ENCODE measurements around the gene RANBP9.

RANBP9 gene

DNA sequence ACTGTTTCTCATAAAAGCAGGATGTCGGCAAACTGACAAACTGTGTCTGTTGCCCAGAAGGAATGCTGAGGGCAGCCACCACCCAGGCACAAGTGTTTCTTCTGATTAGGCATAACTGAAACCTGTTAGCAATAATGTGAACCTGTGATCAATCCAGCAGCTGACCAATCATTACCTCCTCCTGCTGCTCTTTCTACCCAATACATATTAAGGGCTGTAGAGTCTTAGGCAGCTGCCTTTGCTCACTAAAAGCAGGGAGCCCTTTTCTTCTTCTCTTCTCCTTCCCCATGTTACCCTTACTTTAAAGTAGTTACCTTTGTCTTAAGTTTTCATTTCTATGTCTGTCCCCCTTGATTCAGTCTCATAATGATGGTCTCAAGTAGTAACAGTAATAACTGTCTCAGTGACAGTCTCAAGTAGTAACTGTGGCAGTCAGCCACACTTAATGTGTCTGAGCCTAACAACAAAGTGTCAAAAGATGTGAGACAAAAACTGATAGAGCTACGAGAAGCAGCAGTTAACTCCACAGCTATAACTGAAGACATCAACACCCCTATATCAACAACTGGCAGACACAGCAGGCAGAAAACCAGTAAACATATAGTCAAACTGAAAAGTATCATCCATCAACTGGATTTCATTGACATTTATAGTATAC, 37.0 kb downstream of the RANBP9 start:
- TF ChIP-seq FOXP2 (optimal IDR thresholded peaks at IDR 0.05; ENCODE audit: borderline replicate concordance, extremely low read depth, extremely low read length, insufficient read depth): no peak
- no peak for TF ChIP-seq SIN3A (IDR thresholded peaks at IDR 0.05; ENCODE audit: borderline replicate concordance, insufficient read depth, low read length)

DNA sequence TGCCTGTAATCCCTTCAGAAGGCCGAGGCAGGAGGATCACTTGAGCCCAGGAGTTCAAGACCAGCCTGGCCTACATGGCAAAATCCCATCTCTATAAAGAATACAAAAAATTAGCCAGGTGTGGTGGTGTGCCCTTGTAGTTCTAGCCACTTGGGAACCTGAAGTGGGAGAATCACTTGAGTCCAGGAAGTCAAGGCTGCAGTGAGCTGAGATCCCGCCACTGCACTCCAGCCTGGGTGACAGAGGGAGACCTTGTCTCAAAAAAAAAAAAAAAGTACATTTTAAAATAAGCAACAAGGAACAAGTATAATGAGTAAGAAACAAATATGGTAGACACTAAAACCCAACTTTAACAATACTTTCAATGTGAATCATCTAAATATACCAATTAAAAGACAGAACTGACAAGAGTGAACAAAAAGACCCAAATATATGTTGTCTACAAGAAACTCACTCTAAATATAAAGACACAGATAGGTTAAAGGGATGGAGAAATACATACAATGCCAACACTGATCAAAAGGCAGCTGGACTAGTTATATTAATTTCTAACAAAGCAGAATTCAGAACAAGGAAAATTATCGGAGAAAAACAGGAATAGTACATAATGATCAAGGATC, 37.7 kb downstream of the RANBP9 start:
- TF ChIP-seq SIN3A (IDR thresholded peaks at IDR 0.05; ENCODE audit: borderline replicate concordance, insufficient read depth, low read length): no peak
- TF ChIP-seq, protein P1, sequence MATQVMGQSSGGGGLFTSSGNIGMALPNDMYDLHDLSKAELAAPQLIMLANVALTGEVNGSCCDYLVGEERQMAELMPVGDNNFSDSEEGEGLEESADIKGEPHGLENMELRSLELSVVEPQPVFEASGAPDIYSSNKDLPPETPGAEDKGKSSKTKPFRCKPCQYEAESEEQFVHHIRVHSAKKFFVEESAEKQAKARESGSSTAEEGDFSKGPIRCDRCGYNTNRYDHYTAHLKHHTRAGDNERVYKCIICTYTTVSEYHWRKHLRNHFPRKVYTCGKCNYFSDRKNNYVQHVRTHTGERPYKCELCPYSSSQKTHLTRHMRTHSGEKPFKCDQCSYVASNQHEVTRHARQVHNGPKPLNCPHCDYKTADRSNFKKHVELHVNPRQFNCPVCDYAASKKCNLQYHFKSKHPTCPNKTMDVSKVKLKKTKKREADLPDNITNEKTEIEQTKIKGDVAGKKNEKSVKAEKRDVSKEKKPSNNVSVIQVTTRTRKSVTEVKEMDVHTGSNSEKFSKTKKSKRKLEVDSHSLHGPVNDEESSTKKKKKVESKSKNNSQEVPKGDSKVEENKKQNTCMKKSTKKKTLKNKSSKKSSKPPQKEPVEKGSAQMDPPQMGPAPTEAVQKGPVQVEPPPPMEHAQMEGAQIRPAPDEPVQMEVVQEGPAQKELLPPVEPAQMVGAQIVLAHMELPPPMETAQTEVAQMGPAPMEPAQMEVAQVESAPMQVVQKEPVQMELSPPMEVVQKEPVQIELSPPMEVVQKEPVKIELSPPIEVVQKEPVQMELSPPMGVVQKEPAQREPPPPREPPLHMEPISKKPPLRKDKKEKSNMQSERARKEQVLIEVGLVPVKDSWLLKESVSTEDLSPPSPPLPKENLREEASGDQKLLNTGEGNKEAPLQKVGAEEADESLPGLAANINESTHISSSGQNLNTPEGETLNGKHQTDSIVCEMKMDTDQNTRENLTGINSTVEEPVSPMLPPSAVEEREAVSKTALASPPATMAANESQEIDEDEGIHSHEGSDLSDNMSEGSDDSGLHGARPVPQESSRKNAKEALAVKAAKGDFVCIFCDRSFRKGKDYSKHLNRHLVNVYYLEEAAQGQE (IDR thresholded peaks at IDR 0.05; ENCODE audit: insufficient read depth in 1 of 2, low read depth in 2 of 2, low read length in 2 of 2): no peak
- TF ChIP-seq TAF1 (IDR thresholded peaks at IDR 0.05; ENCODE audit: borderline replicate concordance, insufficient read depth, low read length): no peak
- TF ChIP-seq FOXP2 (optimal IDR thresholded peaks at IDR 0.05; ENCODE audit: borderline replicate concordance, extremely low read depth, extremely low read length, insufficient read depth): no peak
- TF ChIP-seq POLR2AphosphoS5 (IDR thresholded peaks at IDR 0.05; ENCODE audit: low read depth, low read length): no peak

DNA sequence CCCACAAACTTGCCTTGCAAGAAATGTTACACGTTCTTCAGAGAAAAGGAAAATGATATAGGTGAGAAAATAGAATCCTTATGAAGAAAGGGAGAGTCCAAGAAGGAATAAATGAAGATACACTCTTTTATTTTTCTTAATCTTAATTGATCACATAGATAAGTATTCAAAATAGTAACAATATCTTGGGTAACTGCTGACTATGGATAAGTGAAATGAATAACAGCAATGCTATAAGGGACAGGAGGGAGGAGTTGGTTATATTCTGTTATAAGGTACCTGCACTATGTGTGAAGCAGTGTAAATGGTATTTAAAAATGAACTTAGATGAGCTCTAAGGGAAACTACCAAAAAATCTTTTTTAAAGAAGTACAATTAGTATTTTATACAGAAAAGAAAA, 38.3 kb downstream of the RANBP9 start:
- TF ChIP-seq TAF1 (IDR thresholded peaks at IDR 0.05; ENCODE audit: borderline replicate concordance, insufficient read depth, low read length): no peak
- no peak for TF ChIP-seq POLR2AphosphoS5 (IDR thresholded peaks at IDR 0.05; ENCODE audit: low read depth, low read length)

DNA sequence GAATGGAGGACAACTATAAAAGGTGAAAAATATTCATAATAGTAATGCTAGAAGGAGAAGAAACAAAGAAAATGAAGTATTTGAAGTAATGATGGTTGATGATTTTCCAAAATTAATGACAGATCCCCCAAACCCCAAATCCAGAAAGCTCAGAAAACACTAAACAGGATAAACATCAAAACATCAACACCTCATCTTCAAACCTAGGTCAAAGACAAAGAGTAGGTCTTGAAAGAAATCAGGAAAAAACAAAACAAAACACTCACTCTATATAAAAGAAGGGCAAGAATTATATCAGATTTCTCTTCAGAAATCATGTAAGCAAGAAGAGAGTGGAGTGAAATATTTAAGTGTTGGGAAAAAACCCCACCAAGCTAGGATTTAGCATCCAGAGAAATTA, 38.7 kb downstream of the RANBP9 start:
- TF ChIP-seq POLR2AphosphoS5 (IDR thresholded peaks at IDR 0.05; ENCODE audit: low read depth, low read length): no peak
- TF ChIP-seq, protein P1 (IDR thresholded peaks at IDR 0.05; ENCODE audit: insufficient read depth in 1 of 2, low read depth in 2 of 2, low read length in 2 of 2): no peak

DNA sequence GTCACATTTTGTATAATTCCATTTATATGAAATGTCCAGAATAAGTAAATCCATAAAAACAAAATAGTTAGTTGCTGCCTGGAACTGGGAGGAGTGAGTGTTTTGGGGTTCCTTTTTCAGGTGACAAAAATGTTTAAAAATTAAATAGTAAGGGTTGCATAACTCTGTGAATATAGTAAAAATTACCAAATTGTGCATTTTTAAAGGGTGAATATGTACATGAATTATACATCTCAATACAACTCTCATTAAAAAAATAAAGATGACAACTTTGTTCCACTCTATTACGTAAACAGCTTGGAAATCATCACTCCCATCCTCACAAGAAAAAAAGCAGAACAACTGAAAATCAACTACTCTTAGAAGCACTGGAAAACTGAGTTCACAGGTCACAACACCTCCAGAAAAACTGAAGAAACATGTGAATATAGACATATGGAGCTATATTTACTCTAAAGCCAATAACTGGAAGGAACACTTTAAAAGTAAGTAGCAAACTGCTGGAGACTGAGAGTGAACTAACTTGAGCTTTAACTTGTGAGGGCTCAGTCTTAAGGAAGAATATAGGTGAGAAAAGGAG, 40.0 kb downstream of the RANBP9 start:
- no peak for TF ChIP-seq FOXP2 (optimal IDR thresholded peaks at IDR 0.05; ENCODE audit: borderline replicate concordance, extremely low read depth, extremely low read length, insufficient read depth)
- TF ChIP-seq, protein P1 (IDR thresholded peaks at IDR 0.05; ENCODE audit: insufficient read depth in 1 of 2, low read depth in 2 of 2, low read length in 2 of 2): no peak
- TF ChIP-seq POLR2AphosphoS5 (IDR thresholded peaks at IDR 0.05; ENCODE audit: low read depth, low read length): no peak
- no peak for TF ChIP-seq TAF1 (IDR thresholded peaks at IDR 0.05; ENCODE audit: borderline replicate concordance, insufficient read depth, low read length)
- no peak for TF ChIP-seq SIN3A (IDR thresholded peaks at IDR 0.05; ENCODE audit: borderline replicate concordance, insufficient read depth, low read length)

DNA sequence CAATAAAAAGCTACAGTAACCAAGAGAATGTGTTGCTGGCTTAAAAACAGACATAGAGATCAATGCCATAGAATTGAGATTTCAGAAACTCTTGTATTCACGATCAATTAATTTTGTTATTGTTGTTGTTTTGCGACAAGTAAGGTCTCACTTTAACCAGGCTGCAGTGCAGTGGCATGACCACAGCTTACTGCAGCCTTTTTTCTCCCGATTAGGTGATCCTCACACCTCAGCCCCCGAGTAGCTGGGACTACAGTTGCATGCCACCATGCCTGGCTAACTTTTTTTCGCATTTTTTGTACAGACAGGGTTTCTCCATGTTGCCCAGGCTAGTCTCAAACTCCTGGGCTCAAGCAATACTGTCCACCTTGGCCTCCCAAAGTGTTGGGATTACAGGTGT, 42.2 kb downstream of the RANBP9 start:
- no peak for TF ChIP-seq FOXP2 (optimal IDR thresholded peaks at IDR 0.05; ENCODE audit: borderline replicate concordance, extremely low read depth, extremely low read length, insufficient read depth)
- no peak for TF ChIP-seq POLR2AphosphoS5 (IDR thresholded peaks at IDR 0.05; ENCODE audit: low read depth, low read length)
- TF ChIP-seq, protein P1 (IDR thresholded peaks at IDR 0.05; ENCODE audit: insufficient read depth in 1 of 2, low read depth in 2 of 2, low read length in 2 of 2): no peak

Data from PFSK-1 (cell line).